Parathyroid adenoma (tissue), 2 donors: ENCODE measurements around the gene GNLY.

ENCODE experiments used
- H2AFZ ChIP-seq: fragments of 300-600 bp; sonication (generic); one replicate; pipeline ENCODE4 v1.7.0; 2017; ENCODE audit warnings: antibody characterized with exemption, mild to moderate bottlenecking
- H3K27ac ChIP-seq: fragments of 300-600 bp; sonication (generic); one replicate; pipeline ENCODE4 v1.7.0; 2017
- H3K27me3 ChIP-seq: fragments of 300-600 bp; sonication (generic); one replicate; pipeline ENCODE4 v1.7.0; 2017; ENCODE audit warnings: low read length; ENCODE audit not compliant: control insufficient read depth, insufficient read depth
- H3K36me3 ChIP-seq: fragments of 300-600 bp; sonication (generic); one replicate; pipeline ENCODE4 v1.7.0; 2017; ENCODE audit warnings: low read length; ENCODE audit not compliant: control insufficient read depth, insufficient read depth
- H3K4me1 ChIP-seq: fragments of 300-600 bp; sonication (generic); one replicate; pipeline ENCODE4 v1.7.0; 2017; ENCODE audit warnings: control low read depth
- H3K4me2 ChIP-seq: fragments of 300-600 bp; sonication (generic); one replicate; pipeline ENCODE4 v1.7.0; 2017; ENCODE audit warnings: low read length
- H3K4me3 ChIP-seq: fragments of 300-600 bp; sonication (generic); one replicate; pipeline ENCODE4 v1.7.0; 2017; ENCODE audit warnings: low read depth, low read length
- H3K79me2 ChIP-seq: fragments of 300-600 bp; sonication (generic); one replicate; pipeline ENCODE4 v1.7.0; 2017; ENCODE audit warnings: control low read depth
- H3K9ac ChIP-seq: fragments of 300-600 bp; sonication (generic); one replicate; pipeline ENCODE4 v1.7.0; 2017; ENCODE audit warnings: mild to moderate bottlenecking
- H3K9me3 ChIP-seq: fragments of 300-600 bp; sonication (generic); one replicate; pipeline ENCODE4 v1.7.0; 2017; ENCODE audit warnings: low read length; ENCODE audit not compliant: control insufficient read depth
- TF ChIP-seq, protein P1 (sequence below): fragments of 300-600 bp; sonication (generic); IDR thresholded peaks from one replicate; pipeline ENCODE4 v1.7.0; 2017; ENCODE audit warnings: antibody characterized with exemption, mild to moderate bottlenecking
- donor health status: primary hyperparathyroidism.

GNLY gene

DNA sequence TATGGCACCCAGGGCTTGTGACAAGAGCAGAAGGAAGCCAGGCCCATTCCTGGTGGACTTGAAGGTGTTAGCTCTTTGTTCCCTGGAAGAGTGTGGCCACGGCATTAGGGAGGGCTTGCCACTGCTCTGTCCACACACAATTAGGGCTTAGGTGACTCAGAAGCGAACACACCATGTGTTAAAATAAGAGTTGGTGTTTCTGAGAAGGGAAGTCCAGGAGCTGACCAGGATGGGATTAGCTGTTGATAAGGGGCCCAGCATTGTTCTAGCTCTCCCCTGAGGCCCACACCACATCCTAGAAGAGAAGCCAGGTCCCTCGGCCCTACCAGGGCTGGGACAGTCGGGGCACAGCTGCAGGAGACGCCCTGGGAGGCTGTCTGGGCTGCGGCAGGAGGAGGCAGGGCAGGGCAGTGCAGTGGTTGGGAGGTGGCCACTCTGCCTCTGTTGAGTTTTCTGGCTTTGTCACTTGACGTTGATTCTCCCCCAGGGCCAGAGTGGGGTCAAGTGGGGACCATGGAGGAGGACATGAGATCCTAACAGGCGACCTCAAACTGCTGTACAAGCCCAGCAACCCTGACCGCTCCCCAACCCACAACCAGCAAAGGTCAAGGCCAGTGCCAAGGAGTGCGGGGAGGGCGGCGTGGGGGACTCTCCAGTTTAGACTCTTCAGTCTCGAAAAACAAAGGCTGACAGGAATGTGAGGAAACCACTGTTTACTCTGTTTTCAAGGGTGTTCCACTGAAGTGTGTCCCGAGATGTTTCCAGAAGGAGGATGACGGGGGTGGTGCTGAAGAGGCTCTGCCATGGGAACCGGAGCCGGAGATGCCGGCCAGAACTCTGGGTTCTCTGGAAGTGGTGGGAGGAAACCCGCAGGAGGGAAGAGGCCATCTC lies 16.8 kb downstream of the GNLY start:
- Histone ChIP-seq H3K4me2 (no peak overlapping the region), H3K4me1 (no peaks in the 10 kb centered on the region), H3K9me3 (no peaks in the 10 kb centered on the region), H2AFZ (no peak overlapping the region), H3K4me3 (no peak overlapping the region), H3K36me3 (no peaks in the 10 kb centered on the region), H3K27ac (peak overlapping the region; percentile 75), H3K9ac (no peak overlapping the region), H3K27me3 (no peaks in the 10 kb centered on the region), H3K79me2 (no peaks in the 10 kb centered on the region)
- TF ChIP-seq, protein P1, sequence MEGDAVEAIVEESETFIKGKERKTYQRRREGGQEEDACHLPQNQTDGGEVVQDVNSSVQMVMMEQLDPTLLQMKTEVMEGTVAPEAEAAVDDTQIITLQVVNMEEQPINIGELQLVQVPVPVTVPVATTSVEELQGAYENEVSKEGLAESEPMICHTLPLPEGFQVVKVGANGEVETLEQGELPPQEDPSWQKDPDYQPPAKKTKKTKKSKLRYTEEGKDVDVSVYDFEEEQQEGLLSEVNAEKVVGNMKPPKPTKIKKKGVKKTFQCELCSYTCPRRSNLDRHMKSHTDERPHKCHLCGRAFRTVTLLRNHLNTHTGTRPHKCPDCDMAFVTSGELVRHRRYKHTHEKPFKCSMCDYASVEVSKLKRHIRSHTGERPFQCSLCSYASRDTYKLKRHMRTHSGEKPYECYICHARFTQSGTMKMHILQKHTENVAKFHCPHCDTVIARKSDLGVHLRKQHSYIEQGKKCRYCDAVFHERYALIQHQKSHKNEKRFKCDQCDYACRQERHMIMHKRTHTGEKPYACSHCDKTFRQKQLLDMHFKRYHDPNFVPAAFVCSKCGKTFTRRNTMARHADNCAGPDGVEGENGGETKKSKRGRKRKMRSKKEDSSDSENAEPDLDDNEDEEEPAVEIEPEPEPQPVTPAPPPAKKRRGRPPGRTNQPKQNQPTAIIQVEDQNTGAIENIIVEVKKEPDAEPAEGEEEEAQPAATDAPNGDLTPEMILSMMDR = no peak

DNA sequence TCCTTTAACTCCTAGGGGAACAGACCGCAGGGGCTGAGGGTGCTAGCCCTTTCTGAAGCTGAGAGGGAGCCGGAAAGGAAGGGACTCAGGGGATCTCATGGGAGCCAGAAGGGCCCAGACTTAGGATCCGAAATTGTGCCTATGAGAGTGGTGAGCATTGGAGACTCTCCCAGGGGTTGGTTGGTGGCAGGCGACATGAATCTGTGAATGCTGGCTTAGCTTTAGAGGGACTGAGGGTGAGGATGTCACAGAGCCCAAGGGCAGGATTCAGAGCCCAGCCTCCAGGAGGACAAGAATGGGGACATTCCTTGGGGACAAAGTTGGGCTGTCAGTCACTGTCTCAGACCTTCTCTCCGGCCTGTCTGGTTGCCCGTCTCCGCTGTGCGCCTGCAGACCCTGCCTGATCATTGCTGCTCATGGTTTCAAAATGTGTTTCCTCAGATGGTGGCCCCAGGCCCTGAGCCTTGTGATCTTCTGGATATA lies 17.5 kb downstream of the GNLY start:
- Histone ChIP-seq H3K36me3 (no peaks in the 10 kb centered on the region), H3K4me1 (no peaks in the 10 kb centered on the region), H3K4me3 (no peak overlapping the region), H3K9me3 (no peaks in the 10 kb centered on the region), H2AFZ (no peak overlapping the region), H3K27ac (peak overlapping the region; percentile 75), H3K79me2 (no peaks in the 10 kb centered on the region), H3K4me2 (no peak overlapping the region), H3K9ac (no peak overlapping the region), H3K27me3 (no peaks in the 10 kb centered on the region)
- TF ChIP-seq, protein P1 = no peak

DNA sequence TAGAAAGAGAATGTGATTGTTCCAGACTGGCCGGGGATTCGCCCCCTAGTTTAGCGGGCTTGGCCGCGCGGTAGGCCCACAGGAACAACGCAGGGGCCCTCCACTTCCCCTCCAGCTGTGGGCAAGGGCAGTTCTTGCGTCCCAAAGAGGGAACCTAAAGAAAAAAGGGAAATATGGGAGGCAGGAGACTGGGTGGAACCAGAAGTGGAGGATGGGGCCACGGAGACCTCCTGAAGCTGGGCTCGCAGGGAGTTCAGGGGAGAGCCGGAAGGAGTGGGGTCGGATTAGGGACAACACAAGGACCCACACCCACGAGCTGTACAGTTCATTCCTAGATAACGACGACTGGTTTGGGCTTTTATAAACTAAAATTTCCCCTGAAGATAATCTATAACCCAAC lies 18.2 kb downstream of the GNLY start:
- Histone ChIP-seq H3K79me2 (no peaks in the 10 kb centered on the region), H3K9me3 (no peaks in the 10 kb centered on the region), H3K4me1 (no peaks in the 10 kb centered on the region), H3K27ac (peak overlapping the region; percentile 75), H3K27me3 (no peaks in the 10 kb centered on the region), H3K4me2 (no peak overlapping the region), H3K36me3 (no peaks in the 10 kb centered on the region), H3K9ac (no peak overlapping the region), H3K4me3 (no peak overlapping the region), H2AFZ (no peak overlapping the region)
- TF ChIP-seq, protein P1 = no peak

DNA sequence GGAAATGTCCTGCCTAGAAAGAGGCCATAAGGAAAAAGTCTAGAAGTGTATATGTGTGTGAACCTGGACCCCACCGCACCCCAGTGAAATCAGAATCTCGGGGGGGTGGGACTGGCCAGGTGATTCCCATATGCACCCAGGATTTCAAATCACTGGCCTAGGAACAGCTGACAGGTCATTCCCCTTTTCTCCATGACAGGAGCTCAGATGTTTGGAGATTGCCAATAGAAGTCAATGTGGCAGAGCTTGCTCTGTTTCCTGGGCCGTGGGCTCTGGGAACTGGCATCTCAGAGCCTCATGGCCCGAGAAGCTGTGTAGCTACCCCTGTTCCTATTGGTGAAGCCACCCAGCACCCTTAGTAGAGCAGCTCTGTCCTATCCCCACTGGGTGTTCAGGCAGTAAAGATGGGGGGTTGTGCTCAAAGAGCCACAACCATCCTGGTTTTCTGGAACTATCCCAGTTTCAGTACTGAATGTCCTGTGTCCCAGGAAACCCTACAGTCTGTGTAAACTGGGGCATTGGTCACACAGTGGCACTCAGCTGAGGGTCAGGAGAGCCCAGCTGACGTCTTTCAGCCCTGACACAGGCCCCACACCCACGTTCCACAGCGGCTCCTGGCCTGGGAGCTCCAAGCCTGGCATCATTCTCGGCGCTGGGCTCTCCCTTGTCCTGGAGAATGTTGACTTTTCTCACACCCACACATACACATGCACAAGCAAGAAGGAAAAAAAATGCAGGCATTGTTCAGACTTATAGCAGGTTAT lies 18.9 kb downstream of the GNLY start:
- no peak overlapping the region for H3K4me3 ChIP-seq
- no peaks in the 10 kb centered on the region for H3K36me3 ChIP-seq
- H3K9ac ChIP-seq = no peak overlapping the region
- H3K79me2 ChIP-seq = no peaks in the 10 kb centered on the region
- H3K4me2 ChIP-seq = no peak overlapping the region
- TF ChIP-seq, protein P1 = no peak
- peak overlapping the region; percentile 75 for H3K27ac ChIP-seq
- H3K4me1 ChIP-seq = no peaks in the 10 kb centered on the region
- H3K27me3 ChIP-seq = no peaks in the 10 kb centered on the region
- no peak overlapping the region for H2AFZ ChIP-seq
- no peaks in the 10 kb centered on the region for H3K9me3 ChIP-seq
